ENCODE measurements around the gene MAPK8IP2. TPM values are rescaled to one million over a fixed set of nuclear protein-coding genes. Genes with fewer than 3 reads are reported as not detected.
A peak's percentile ranks its signal among the peaks of the same experiment; 100 is the strongest.

Gene MAPK8IP2
- total and polyA plus RNA-seq, 8 donors, result 0.66 to 2.3 (median 1.0) TPM

DNA sequence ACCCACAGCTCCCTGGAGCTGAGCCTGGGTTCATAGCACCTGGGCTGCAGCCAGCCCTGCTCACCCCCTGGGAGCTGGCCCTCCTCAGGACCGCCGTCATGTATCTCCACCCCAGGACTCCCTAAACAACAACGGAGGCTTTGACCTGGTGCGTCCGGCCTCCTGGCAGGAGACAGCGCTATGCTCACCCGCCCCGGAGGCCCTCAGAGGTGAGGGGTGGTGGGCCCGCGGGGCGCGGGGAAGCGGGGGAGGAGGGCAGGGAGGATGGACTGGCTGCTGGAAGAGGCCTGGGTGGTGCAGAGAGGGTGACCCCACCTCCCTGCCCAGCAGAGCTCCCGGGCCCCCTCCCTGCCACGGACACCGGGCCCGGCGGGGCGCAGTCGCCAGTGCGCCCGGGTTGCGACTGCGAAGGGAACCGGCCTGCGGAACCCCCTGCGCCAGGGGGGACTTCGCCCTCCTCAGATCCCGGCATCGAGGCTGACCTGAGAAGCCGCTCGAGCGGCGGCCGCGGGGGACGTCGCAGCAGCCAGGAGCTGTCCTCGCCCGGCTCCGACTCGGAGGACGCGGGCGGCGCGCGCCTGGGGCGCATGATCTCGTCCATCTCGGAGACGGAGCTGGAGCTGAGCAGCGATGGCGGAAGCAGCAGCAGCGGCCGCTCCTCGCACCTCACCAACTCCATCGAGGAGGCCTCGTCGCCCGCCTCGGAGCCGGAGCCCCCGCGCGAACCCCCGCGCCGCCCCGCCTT, 3.1 kb downstream of the MAPK8IP2 start:
- TF ChIP-seq, protein P1, sequence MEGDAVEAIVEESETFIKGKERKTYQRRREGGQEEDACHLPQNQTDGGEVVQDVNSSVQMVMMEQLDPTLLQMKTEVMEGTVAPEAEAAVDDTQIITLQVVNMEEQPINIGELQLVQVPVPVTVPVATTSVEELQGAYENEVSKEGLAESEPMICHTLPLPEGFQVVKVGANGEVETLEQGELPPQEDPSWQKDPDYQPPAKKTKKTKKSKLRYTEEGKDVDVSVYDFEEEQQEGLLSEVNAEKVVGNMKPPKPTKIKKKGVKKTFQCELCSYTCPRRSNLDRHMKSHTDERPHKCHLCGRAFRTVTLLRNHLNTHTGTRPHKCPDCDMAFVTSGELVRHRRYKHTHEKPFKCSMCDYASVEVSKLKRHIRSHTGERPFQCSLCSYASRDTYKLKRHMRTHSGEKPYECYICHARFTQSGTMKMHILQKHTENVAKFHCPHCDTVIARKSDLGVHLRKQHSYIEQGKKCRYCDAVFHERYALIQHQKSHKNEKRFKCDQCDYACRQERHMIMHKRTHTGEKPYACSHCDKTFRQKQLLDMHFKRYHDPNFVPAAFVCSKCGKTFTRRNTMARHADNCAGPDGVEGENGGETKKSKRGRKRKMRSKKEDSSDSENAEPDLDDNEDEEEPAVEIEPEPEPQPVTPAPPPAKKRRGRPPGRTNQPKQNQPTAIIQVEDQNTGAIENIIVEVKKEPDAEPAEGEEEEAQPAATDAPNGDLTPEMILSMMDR (IDR thresholded peaks at IDR 0.05), result no peak
- Histone ChIP-seq H3K4me1 (peaks cover 0 to 10% of the 10 kb centered on the region in 2 donors), H3K9me3 (no peaks in the 10 kb centered on the region), H3K4me3 (no peak overlapping the region), H3K36me3 (no peaks in the 10 kb centered on the region), H3K27ac (no peak overlapping the region), H3K27me3 (peaks cover 28 to 93% of the 10 kb centered on the region in 2 donors)
- intact Hi-C loops (cut with DNase I), result no loop called here
- peak in 1 of 4 donors; percentile 75 for DNase-seq
- ATAC-seq, result no peak

DNA sequence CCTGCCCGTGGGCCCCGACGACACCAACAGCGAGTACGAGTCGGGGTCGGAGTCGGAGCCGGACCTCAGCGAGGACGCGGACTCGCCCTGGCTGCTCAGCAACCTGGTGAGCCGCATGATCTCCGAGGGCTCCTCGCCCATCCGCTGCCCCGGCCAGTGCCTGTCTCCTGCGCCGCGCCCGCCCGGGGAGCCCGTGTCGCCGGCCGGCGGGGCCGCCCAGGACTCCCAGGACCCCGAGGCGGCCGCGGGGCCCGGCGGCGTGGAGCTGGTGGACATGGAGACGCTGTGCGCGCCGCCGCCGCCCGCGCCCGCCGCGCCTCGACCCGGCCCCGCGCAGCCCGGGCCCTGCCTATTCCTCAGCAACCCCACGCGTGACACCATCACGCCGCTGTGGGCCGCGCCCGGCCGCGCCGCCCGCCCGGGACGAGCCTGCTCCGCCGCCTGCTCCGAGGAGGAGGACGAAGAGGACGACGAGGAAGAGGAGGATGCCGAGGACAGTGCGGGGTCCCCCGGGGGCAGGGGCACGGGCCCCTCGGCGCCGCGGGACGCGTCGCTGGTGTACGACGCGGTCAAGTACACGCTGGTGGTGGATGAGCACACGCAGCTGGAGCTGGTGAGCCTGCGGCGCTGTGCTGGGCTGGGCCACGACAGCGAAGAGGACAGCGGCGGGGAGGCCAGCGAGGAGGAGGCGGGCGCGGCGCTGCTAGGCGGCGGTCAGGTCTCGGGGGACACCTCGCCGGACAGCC, 3.8 kb downstream of the MAPK8IP2 start:
- ATAC-seq (no peak), DNase-seq (peak in 1 of 4 donors; percentile 67)
- intact Hi-C loops (cut with DNase I), result no loop called here
- Histone ChIP-seq H3K9me3 (no peaks in the 10 kb centered on the region), H3K36me3 (no peaks in the 10 kb centered on the region), H3K27ac (no peak overlapping the region), H3K4me1 (peaks cover 0 to 10% of the 10 kb centered on the region in 2 donors), H3K27me3 (peaks cover 25 to 93% of the 10 kb centered on the region in 2 donors), H3K4me3 (no peak overlapping the region)
- TF ChIP-seq, protein P1 (IDR thresholded peaks at IDR 0.05), result no peak

DNA sequence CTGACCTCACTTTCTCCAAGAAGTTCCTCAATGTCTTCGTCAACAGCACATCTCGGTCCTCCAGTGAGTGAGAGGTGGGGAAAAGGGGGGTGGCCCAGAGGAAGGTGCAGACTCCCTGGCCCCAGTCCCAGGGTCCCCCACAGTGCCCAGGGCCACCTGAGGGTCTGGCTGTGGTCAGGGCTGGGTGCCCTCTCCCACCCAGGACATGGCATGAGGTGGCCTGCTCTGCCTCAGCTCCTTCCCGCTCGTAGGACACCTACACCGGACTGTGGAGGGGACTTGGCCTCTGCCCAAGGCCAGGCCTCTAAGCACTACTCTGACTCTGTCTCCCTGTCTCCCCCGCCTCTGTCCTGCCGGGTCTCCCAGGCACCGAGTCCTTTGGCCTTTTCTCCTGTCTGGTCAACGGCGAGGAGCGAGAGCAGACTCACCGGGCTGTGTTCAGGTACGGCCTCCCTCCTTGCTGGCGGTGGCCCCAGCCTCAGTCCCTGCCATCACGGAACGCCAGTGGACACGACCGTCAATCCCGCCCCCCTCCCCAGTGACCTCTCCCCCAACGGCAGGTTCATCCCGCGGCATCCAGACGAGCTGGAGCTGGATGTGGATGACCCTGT, 4.5 kb downstream of the MAPK8IP2 start:
- Histone ChIP-seq H3K27ac (no peak overlapping the region), H3K4me3 (no peak overlapping the region), H3K36me3 (no peaks in the 10 kb centered on the region), H3K27me3 (peaks cover 19 to 89% of the 10 kb centered on the region in 2 donors), H3K9me3 (no peaks in the 10 kb centered on the region), H3K4me1 (peaks cover 0 to 7% of the 10 kb centered on the region in 2 donors)
- intact Hi-C loops (cut with DNase I), result no loop called here
- peak in 1 of 4 donors; percentile 67 for DNase-seq
- ATAC-seq, result no peak
- TF ChIP-seq, protein P1 (IDR thresholded peaks at IDR 0.05), result no peak

DNA sequence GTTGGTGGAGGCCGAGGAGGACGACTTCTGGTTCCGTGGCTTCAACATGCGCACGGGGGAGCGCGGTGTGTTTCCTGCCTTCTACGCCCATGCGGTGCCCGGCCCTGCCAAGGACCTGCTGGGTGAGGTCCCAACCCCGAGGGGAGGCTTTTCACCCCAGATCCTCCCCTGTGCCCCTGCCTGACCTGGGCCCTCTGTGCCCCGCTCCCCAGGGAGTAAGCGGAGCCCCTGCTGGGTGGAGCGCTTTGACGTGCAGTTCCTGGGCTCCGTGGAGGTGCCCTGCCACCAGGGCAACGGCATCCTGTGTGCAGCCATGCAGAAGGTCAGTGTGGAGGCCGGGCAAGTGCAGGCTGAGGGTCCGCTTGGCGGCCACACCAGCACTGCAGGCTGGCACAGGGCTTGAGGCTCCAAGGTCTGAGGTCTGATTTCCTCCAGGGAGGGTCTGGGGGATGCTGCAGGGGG, 5.1 kb downstream of the MAPK8IP2 start:
- DNase-seq (peak in 1 of 4 donors; percentile 68), ATAC-seq (no peak)
- intact Hi-C loops (cut with DNase I), result no loop called here
- H3K4me1 ChIP-seq, result peaks cover 0 to 1% of the 10 kb centered on the region in 2 donors
- H3K9me3 ChIP-seq, result no peaks in the 10 kb centered on the region
- H3K36me3 ChIP-seq, result no peaks in the 10 kb centered on the region
- no peak overlapping the region for H3K4me3 ChIP-seq
- H3K27ac ChIP-seq, result no peak overlapping the region
- TF ChIP-seq, protein P1 (IDR thresholded peaks at IDR 0.05), result no peak
- peaks cover 19 to 89% of the 10 kb centered on the region in 2 donors for H3K27me3 ChIP-seq
